Left lung (tissue), 10 donors: ENCODE results near the gene ANKMY1. TPM values are rescaled to one million over a fixed set of nuclear protein-coding genes. Genes with fewer than 3 reads are reported as not detected.

Experiments
- ATAC-seq: fragments of 200-7000 bp; cut with Tn5 transposase; one replicate; pipeline ENCODE4 v1.9.1; 2020; ENCODE audit warnings: moderate library complexity
- DNase-seq, 4 donors: peaks; one replicate each; pipeline ENCODE4 v3.0.0-alpha.2; 2013 to 2020
- H3K27ac ChIP-seq, 2 donors: fragments of 200-600 bp; sonication (generic) in 1 of 2; one replicate each; pipeline versions ENCODE4 v1.5.0 to v1.8.0; 2020 to 2021
- H3K27me3 ChIP-seq, 2 donors: fragments of 200-600 bp; sonication (generic) in 1 of 2; one replicate each; pipeline versions ENCODE4 v1.5.0 to v1.8.0; 2020 to 2021
- H3K36me3 ChIP-seq, 2 donors: fragments of 200-600 bp; sonication (generic) in 1 of 2; one replicate each; pipeline versions ENCODE4 v1.5.0 to v1.8.0; 2020 to 2021
- H3K4me1 ChIP-seq, 2 donors: fragments of 200-600 bp; one replicate each; pipeline ENCODE4 v1.8.0; 2021
- H3K4me3 ChIP-seq, 2 donors: fragments of 200-600 bp; sonication (generic) in 1 of 2; one replicate each; pipeline versions ENCODE4 v1.5.0 to v1.8.0; 2020 to 2021; ENCODE audit warnings: mild to moderate bottlenecking in 1 of 2
- H3K9me3 ChIP-seq, 2 donors: fragments of 200-600 bp; sonication (generic) in 1 of 2; one replicate each; pipeline versions ENCODE4 v1.5.0 to v1.8.0; 2020 to 2021
- CTCF ChIP-seq, 2 donors: fragments of 200-600 bp; sonication (generic) in 1 of 2; IDR thresholded peaks; one replicate each; pipeline versions ENCODE4 v1.5.0 to v1.8.0; 2021; ENCODE audit warnings: antibody characterized with exemption in 2 of 2
- intact Hi-C, 2 donors: fragments of 100-400 bp; cut with DNase I; formaldehyde crosslinking; loops; one replicate each; pipeline versions ENCODE4 v1.11.2 to v1.14.2; 2022
- polyA plus RNA-seq, 6 donors: library from polyadenylated mRNA; unstranded; fragments of 120-200 nt; gene quantifications; one replicate each; pipeline ENCODE4 v1.2.1, GENCODE V29; 2013; ENCODE audit not compliant: insufficient read length in 6 of 6
- total RNA-seq, 2 donors: library from RNA; stranded (reverse); fragmentation: NEBNext Ultra II Directional; extraction: Animal tissue kit (Norgen Biotek cat#: 25700); gene quantifications; one replicate each; pipeline ENCODE4 v1.2.1, GENCODE V29; 2021
- donor health status: DM: no; HTN: yes; CAD: no.
- donor health status: DM: no; HTN: no; CAD: no.

ANKMY1 gene
- total and polyA plus RNA-seq, 8 donors, result 11.8 to 20.1 (median 15.1) TPM

GRCh38 chr2:240579771-240580614, 22.2 kb upstream of the ANKMY1 start:
- no peaks in the 10 kb centered on the region for H3K27me3 ChIP-seq
- no peak overlapping the region for H3K4me3 ChIP-seq
- peaks cover 0 to 35% of the 10 kb centered on the region in 2 donors for H3K36me3 ChIP-seq
- DNase-seq, result peak in 2 of 4 donors; percentile 80 to 90
- peak overlapping the region; percentile 83 to 85 for H3K27ac ChIP-seq
- peak; percentile 26 to 45 for TF ChIP-seq CTCF (IDR thresholded peaks at IDR 0.05)
- intact Hi-C loops, result no loop called here
- H3K4me1 ChIP-seq, result peaks cover 24 to 59% of the 10 kb centered on the region in 2 donors
- no peaks in the 10 kb centered on the region for H3K9me3 ChIP-seq
- ATAC-seq, result peak; percentile 91

DNA sequence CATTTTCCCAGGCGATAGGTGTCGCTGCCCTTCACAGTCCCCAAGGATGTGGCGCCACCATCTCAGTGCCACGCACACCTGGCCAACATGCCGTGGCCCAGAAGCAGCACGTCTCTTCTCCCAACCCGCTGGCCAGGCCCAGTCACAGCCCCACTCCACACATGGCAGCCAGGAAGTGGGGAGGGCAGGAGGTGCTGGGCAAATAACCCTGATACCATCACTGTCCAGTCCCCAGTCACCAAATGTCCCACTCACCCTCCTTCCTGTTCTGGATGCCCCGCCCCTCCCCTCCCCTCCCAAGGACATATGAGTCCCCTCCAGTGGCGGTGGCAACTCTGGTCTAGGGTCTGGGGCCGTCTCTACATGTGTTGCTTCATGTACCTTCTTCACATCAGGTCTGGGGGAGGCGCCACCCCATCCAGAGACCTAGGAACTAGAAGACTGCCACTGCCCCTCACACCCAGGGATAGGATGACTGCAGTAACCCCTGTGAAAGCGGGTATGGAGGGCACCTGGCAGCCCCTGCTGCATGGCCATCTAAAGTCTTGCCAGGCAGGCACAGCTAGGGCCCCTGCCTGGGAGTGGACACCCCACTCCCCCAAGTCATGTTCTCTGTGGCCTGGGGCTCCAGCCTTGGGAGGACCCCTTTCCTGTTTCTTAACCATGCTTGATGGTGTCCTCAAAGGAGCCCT, 21.4 kb upstream of the ANKMY1 start:
- peaks cover 0 to 43% of the 10 kb centered on the region in 2 donors for H3K36me3 ChIP-seq
- ATAC-seq, result no peak
- intact Hi-C loops, result no loop called here
- H3K27me3 ChIP-seq, result no peaks in the 10 kb centered on the region
- no peak for TF ChIP-seq CTCF (IDR thresholded peaks at IDR 0.05)
- H3K4me1 ChIP-seq, result peaks cover 20 to 52% of the 10 kb centered on the region in 2 donors
- peak overlapping the region; percentile 83 to 85 for H3K27ac ChIP-seq
- peak in 1 of 4 donors; percentile 66 for DNase-seq
- H3K9me3 ChIP-seq, result no peaks in the 10 kb centered on the region
- no peak overlapping the region for H3K4me3 ChIP-seq

- H3K36me3 ChIP-seq, result peaks cover 0 to 51% of the 10 kb centered on the region in 2 donors
- peaks cover 20 to 44% of the 10 kb centered on the region in 2 donors for H3K4me1 ChIP-seq
- no peaks in the 10 kb centered on the region for H3K27me3 ChIP-seq
- H3K27ac ChIP-seq, result peak overlapping the region in 1 of 2 donors; percentile 85
- intact Hi-C loops, result no loop called here
- DNase-seq, result no peak
- no peak overlapping the region for H3K4me3 ChIP-seq
- ATAC-seq, result no peak
- no peak for TF ChIP-seq CTCF (IDR thresholded peaks at IDR 0.05)
- H3K9me3 ChIP-seq, result no peaks in the 10 kb centered on the region
Observed at GRCh38 chr2:240578488-240578887, 20.7 kb upstream of the ANKMY1 start.

GRCh38 chr2:240578110-240578450, 20.3 kb upstream of the ANKMY1 start:
- H3K4me1 ChIP-seq, result peaks cover 20 to 43% of the 10 kb centered on the region in 2 donors
- H3K27ac ChIP-seq, result peak overlapping the region in 1 of 2 donors; percentile 85
- no peak for ATAC-seq
- no peak overlapping the region for H3K4me3 ChIP-seq
- no peaks in the 10 kb centered on the region for H3K27me3 ChIP-seq
- no peak for TF ChIP-seq CTCF (IDR thresholded peaks at IDR 0.05)
- peaks cover 0 to 55% of the 10 kb centered on the region in 2 donors for H3K36me3 ChIP-seq
- intact Hi-C loops, result no loop called here
- H3K9me3 ChIP-seq, result no peaks in the 10 kb centered on the region
- DNase-seq, result no peak
